NCI-H1105 (cell line): ENCODE measurements around the gene CEBPE.

Source experiments
- DNase-seq: peaks from one replicate; lab custom pipeline; 2025; lab: John Stamatoyannopoulos, UW

The CEBPE gene

GRCh38 chr14:23118506-23119362 lies at the start of gene CEBPE:
CEBPE (minus strand) TSS chr14:23119255; CDS start chr14:23119091, 164 bp downstream.
- no peak for DNase-seq

- DNase-seq: no peak
These were observed 49.2 kb upstream of the CEBPE start for GRCh38 chr14:23168246-23168645.

GRCh38 chr14:23167116-23167847 lies 48.2 kb upstream of the CEBPE start:
- DNase-seq: no peak

- DNase-seq: no peak
These were observed 45.9 kb upstream of the CEBPE start for GRCh38 chr14:23164949-23165348.

GRCh38 chr14:23164250-23164649 lies 45.2 kb upstream of the CEBPE start:
- DNase-seq: no peak

GRCh38 chr14:23163830-23164229 lies 44.8 kb upstream of the CEBPE start:
- no peak for DNase-seq

GRCh38 chr14:23162800-23163199 lies 43.7 kb upstream of the CEBPE start:
- no peak for DNase-seq

- DNase-seq: no peak
These were observed 43.0 kb upstream of the CEBPE start for GRCh38 chr14:23162005-23162404.

GRCh38 chr14:23160924-23161522 lies 42.0 kb upstream of the CEBPE start:
- DNase-seq: no peak

- no peak for DNase-seq
These were observed 40.5 kb upstream of the CEBPE start for GRCh38 chr14:23159532-23159931.

- DNase-seq: no peak
These were observed 39.7 kb upstream of the CEBPE start for GRCh38 chr14:23158779-23159178.

GRCh38 chr14:23154964-23155587 lies 36.0 kb upstream of the CEBPE start:
- no peak for DNase-seq

GRCh38 chr14:23153851-23154796 lies 35.1 kb upstream of the CEBPE start:
- DNase-seq: no peak

GRCh38 chr14:23151342-23151741 lies 32.3 kb upstream of the CEBPE start:
- no peak for DNase-seq

GRCh38 chr14:23149745-23150144 lies 30.7 kb upstream of the CEBPE start:
- DNase-seq: no peak

GRCh38 chr14:23148591-23149249 lies 29.7 kb upstream of the CEBPE start:
- no peak for DNase-seq

GRCh38 chr14:23147676-23148075 lies 28.6 kb upstream of the CEBPE start:
- no peak for DNase-seq

GRCh38 chr14:23146980-23147379 lies 27.9 kb upstream of the CEBPE start:
- DNase-seq: no peak

GRCh38 chr14:23146351-23146910 lies 27.4 kb upstream of the CEBPE start:
- no peak for DNase-seq

- DNase-seq: no peak
These were observed 26.8 kb upstream of the CEBPE start for GRCh38 chr14:23145794-23146350.
